DND-41 (cell line): ENCODE measurements around the gene GALNT13.

ENCODE experiments used
- CTCF ChIP-seq: IDR thresholded peaks from 2 replicates; pipeline ENCODE4 v1.5.1; 2012; ENCODE audit warnings: borderline replicate concordance, low read length, moderate library complexity, mild to moderate bottlenecking; ENCODE audit not compliant: poor library complexity, severe bottlenecking; ENCODE audit errors: extremely low read depth
- EZH2 ChIP-seq: IDR thresholded peaks from 3 replicates; pipeline ENCODE4 v1.6.1; 2012; ENCODE audit warnings: borderline replicate concordance, low read depth, mild to moderate bottlenecking, moderate library complexity, low read length, inconsistent platforms; ENCODE audit not compliant: severe bottlenecking

GRCh38 chr2:154228566-154229280 lies 357.0 kb downstream of the GALNT13 start:
- TF ChIP-seq CTCF (no peak), EZH2 (no peak)
